ENCODE data around the gene NRAP.

DNA sequence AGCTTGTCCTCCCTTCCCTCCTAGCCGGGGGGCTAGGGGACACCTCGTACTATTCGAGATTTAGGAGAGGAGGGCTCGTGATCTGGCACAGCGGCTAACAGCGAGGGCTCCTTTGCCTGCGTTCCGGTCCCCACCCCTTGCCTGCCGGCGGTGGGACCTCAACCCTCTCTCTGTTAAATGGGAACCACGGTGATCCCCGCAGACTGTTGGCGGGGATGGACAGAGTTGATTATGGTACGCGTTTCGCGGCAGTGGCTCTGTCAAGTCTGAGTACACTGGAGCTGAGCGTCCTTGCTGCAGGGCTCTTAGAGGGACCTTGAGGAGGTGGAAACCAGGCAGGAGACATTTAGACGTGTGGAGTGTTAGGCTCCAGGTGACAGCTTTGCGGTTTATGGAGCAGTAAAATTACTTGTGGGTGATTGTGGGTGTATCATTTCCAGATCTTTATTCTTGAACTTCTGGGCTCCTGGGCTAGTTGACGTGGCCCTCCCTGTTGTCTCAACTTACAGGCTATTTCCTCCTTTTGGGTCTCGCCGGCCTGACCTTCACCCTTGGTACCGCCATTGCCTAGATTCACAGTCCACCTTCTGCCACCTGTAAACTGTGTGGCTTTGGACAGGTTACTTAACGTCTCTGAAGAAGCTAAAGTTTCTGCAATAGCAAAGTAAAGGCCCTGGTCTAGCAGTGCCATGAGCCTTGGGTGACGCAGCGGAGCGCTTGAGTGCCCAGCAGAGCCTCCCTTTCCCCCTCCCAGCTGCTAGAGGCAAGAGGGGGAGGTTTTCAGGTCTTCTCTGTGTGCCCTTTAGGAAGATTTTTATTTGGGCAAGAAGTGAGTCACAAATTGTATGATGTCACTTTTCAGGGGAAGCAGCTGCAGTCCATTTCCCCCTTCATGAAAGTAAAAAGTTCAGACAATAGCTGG lies 16.6 kb upstream of the NRAP start:
- TF ChIP-seq YY1 (IDR thresholded peaks at IDR 0.05; ENCODE audit: insufficient read depth, insufficient read length) (no peak), SUZ12 (IDR thresholded peaks at IDR 0.05; ENCODE audit: extremely low read depth, insufficient read depth, insufficient read length) (no peak)
